ENCODE data around the gene F2RL1. TPM values are rescaled to one million over a fixed set of nuclear protein-coding genes. Genes with fewer than 3 reads are reported as not detected.
"Not testable (repeated sequence)": the region's sequence is repeated elsewhere in the genome, so short reads cannot be mapped to it uniquely, and the experiment has no call there.

Gene F2RL1
- total RNA-seq, 1 donor from 2014 or later: 0.52 TPM

DNA sequence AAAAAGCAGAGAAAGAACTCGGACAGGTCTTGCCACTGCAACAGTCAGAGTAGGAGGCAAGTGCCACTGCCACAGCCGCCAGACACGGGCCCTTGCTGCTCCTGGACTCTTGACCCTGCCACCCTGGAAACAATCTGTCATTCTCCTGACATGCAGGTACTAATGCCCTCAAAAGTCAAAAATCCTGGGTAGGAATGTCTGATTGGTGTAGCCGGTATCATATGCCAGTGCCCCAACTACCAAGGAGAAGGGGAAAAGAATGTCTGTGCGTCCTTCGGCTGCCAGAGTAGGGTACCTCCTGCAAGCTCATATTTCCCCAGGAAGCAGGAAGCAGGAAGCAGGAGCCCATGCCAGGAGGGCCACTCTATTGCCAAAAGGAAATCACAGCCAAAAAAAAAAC, 30.5 kb upstream of the F2RL1 start:
- peaks cover 0 to 15% (median 5%) of the 10 kb centered on the region in 3 donors for H3K4me1 ChIP-seq (ENCODE audit: control insufficient read depth in 3 of 3, insufficient read depth in 3 of 3, low read length in 3 of 3)
- H3K27ac ChIP-seq (ENCODE audit: low read depth, low read length): no peak overlapping the region
- H3K27me3 ChIP-seq (ENCODE audit: control insufficient read depth in 3 of 3, insufficient read depth in 3 of 3, low read length in 3 of 3): no peaks in the 10 kb centered on the region
- no peak overlapping the region for H3K9ac ChIP-seq (ENCODE audit: low read depth in 1 of 3, low read length in 3 of 3)
- no peak overlapping the region for H3K4me3 ChIP-seq (ENCODE audit: low read length in 3 of 3)
- H3K36me3 ChIP-seq (ENCODE audit: control insufficient read depth in 3 of 3, insufficient read depth in 3 of 3, low read length in 3 of 3): no peaks in the 10 kb centered on the region
- no peaks in the 10 kb centered on the region for H3K9me3 ChIP-seq (ENCODE audit: control insufficient read depth in 3 of 3, low read length in 3 of 3)

DNA sequence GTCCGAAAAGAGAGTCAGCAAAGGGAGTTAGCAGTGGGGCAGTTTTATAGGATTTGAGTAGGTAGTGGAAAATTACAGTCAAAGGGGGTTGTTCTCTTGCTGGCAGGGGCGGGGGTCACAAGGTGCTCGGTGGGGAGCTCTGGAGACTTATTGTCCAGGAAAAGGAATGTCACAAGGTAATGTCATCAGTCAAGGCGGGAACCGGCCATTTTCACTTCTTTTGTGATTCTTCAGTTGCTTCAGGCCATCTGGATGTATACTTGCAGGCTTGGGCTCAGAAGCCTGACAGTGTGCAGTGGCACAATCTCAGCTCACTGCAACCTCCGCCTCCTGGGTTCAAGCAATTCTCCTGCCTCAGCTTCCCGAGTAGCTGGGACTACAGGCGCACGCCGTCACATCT, 29.6 kb upstream of the F2RL1 start:
- H3K27me3 ChIP-seq (ENCODE audit: control insufficient read depth in 3 of 3, insufficient read depth in 3 of 3, low read length in 3 of 3); H3K9me3 ChIP-seq (ENCODE audit: control insufficient read depth in 3 of 3, low read length in 3 of 3); H3K4me3 ChIP-seq (ENCODE audit: low read length in 3 of 3); H3K36me3 ChIP-seq (ENCODE audit: control insufficient read depth in 3 of 3, insufficient read depth in 3 of 3, low read length in 3 of 3); H3K27ac ChIP-seq (ENCODE audit: low read depth, low read length); H3K9ac ChIP-seq (ENCODE audit: low read depth in 1 of 3, low read length in 3 of 3): not testable (repeated sequence)
- peaks cover 0 to 15% (median 5%) of the 10 kb centered on the region in 3 donors for H3K4me1 ChIP-seq (ENCODE audit: control insufficient read depth in 3 of 3, insufficient read depth in 3 of 3, low read length in 3 of 3)

GRCh38 chr5:76789991-76790581, 28.7 kb upstream of the F2RL1 start:
- no peak overlapping the region for H3K9ac ChIP-seq (ENCODE audit: low read depth in 1 of 3, low read length in 3 of 3)
- no peaks in the 10 kb centered on the region for H3K27me3 ChIP-seq (ENCODE audit: control insufficient read depth in 3 of 3, insufficient read depth in 3 of 3, low read length in 3 of 3)
- no peaks in the 10 kb centered on the region for H3K36me3 ChIP-seq (ENCODE audit: control insufficient read depth in 3 of 3, insufficient read depth in 3 of 3, low read length in 3 of 3)
- peaks cover 0 to 15% (median 5%) of the 10 kb centered on the region in 3 donors for H3K4me1 ChIP-seq (ENCODE audit: control insufficient read depth in 3 of 3, insufficient read depth in 3 of 3, low read length in 3 of 3)
- H3K4me3 ChIP-seq (ENCODE audit: low read length in 3 of 3): no peak overlapping the region
- no peaks in the 10 kb centered on the region for H3K9me3 ChIP-seq (ENCODE audit: control insufficient read depth in 3 of 3, low read length in 3 of 3)
- peak overlapping the region; percentile 64 for H3K27ac ChIP-seq (ENCODE audit: low read depth, low read length)

DNA sequence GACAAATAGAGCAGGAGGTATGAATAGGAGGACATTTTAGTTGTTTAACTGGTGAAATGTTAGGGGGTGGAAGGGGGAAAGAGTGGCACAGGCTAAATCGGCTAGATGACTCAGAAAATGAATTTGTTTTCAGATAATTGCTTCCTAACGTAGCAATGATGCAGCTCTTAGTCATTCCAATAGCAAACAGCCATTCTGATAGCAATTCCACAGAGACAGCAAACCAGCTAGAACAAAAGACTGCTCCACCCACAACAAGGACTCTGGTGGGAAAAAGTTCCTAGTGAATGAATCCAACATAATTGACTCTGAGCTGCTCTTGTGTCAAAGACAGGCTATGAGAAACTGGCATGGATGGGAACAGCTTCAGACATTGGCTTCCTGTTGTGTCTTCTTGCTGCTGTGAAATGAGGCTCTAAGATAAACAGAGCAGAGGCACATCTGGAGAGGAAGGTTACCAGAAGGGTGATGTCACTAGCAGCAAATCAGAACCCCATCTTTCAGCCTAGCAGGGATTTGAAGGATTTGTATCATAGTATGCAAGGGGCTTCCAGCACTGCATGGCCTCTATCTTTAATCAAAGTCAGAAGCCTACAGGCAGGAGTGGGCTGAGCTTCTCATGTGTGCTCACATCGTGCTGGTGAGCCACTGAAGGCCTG, 28.1 kb upstream of the F2RL1 start:
- no peaks in the 10 kb centered on the region for H3K36me3 ChIP-seq (ENCODE audit: control insufficient read depth in 3 of 3, insufficient read depth in 3 of 3, low read length in 3 of 3)

GRCh38 chr5:76791461-76791860, 27.4 kb upstream of the F2RL1 start:
- H3K4me3 ChIP-seq (ENCODE audit: low read length in 3 of 3): no peak overlapping the region
- H3K9ac ChIP-seq (ENCODE audit: low read depth in 1 of 3, low read length in 3 of 3): no peak overlapping the region
- H3K27ac ChIP-seq (ENCODE audit: low read depth, low read length): peak overlapping the region; percentile 64
- H3K36me3 ChIP-seq (ENCODE audit: control insufficient read depth in 3 of 3, insufficient read depth in 3 of 3, low read length in 3 of 3): no peaks in the 10 kb centered on the region
- H3K4me1 ChIP-seq (ENCODE audit: control insufficient read depth in 3 of 3, insufficient read depth in 3 of 3, low read length in 3 of 3): peaks cover 0 to 15% (median 5%) of the 10 kb centered on the region in 3 donors
- no peaks in the 10 kb centered on the region for H3K9me3 ChIP-seq (ENCODE audit: control insufficient read depth in 3 of 3, low read length in 3 of 3)
- no peaks in the 10 kb centered on the region for H3K27me3 ChIP-seq (ENCODE audit: control insufficient read depth in 3 of 3, insufficient read depth in 3 of 3, low read length in 3 of 3)

More for the DNA sequence above, 28.1 kb upstream of the F2RL1 start:
- Histone ChIP-seq H3K9ac (ENCODE audit: low read depth in 1 of 3, low read length in 3 of 3) (peak overlapping the region in 2 of 3 donors; percentile 10 to 14), H3K27me3 (ENCODE audit: control insufficient read depth in 3 of 3, insufficient read depth in 3 of 3, low read length in 3 of 3) (no peaks in the 10 kb centered on the region), H3K4me1 (ENCODE audit: control insufficient read depth in 3 of 3, insufficient read depth in 3 of 3, low read length in 3 of 3) (peaks cover 0 to 15% (median 5%) of the 10 kb centered on the region in 3 donors), H3K27ac (ENCODE audit: low read depth, low read length) (peak overlapping the region; percentile 64), H3K9me3 (ENCODE audit: control insufficient read depth in 3 of 3, low read length in 3 of 3) (no peaks in the 10 kb centered on the region), H3K4me3 (ENCODE audit: low read length in 3 of 3) (no peak overlapping the region)

GRCh38 chr5:76794871-76795270, 24.0 kb upstream of the F2RL1 start:
- H3K4me3 ChIP-seq (ENCODE audit: low read length in 3 of 3): no peak overlapping the region

GRCh38 chr5:76799588-76799987, 19.2 kb upstream of the F2RL1 start:
- no peaks in the 10 kb centered on the region for H3K27me3 ChIP-seq (ENCODE audit: control insufficient read depth in 3 of 3, insufficient read depth in 3 of 3, low read length in 3 of 3)
- no peak overlapping the region for H3K27ac ChIP-seq (ENCODE audit: low read depth, low read length)
- H3K4me1 ChIP-seq (ENCODE audit: control insufficient read depth in 3 of 3, insufficient read depth in 3 of 3, low read length in 3 of 3): no peaks in the 10 kb centered on the region
- no peak overlapping the region for H3K9ac ChIP-seq (ENCODE audit: low read depth in 1 of 3, low read length in 3 of 3)
- H3K36me3 ChIP-seq (ENCODE audit: control insufficient read depth in 3 of 3, insufficient read depth in 3 of 3, low read length in 3 of 3): no peaks in the 10 kb centered on the region
- no peak overlapping the region for H3K4me3 ChIP-seq (ENCODE audit: low read length in 3 of 3)
- no peaks in the 10 kb centered on the region for H3K9me3 ChIP-seq (ENCODE audit: control insufficient read depth in 3 of 3, low read length in 3 of 3)

More at GRCh38 chr5:76794871-76795270, 24.0 kb upstream of the F2RL1 start:
- no peak overlapping the region for H3K9ac ChIP-seq (ENCODE audit: low read depth in 1 of 3, low read length in 3 of 3)
- H3K9me3 ChIP-seq (ENCODE audit: control insufficient read depth in 3 of 3, low read length in 3 of 3): no peaks in the 10 kb centered on the region
- no peaks in the 10 kb centered on the region for H3K27me3 ChIP-seq (ENCODE audit: control insufficient read depth in 3 of 3, insufficient read depth in 3 of 3, low read length in 3 of 3)
- peaks cover 0 to 13% (median 3%) of the 10 kb centered on the region in 3 donors for H3K4me1 ChIP-seq (ENCODE audit: control insufficient read depth in 3 of 3, insufficient read depth in 3 of 3, low read length in 3 of 3)
- H3K27ac ChIP-seq (ENCODE audit: low read depth, low read length): no peak overlapping the region
- H3K36me3 ChIP-seq (ENCODE audit: control insufficient read depth in 3 of 3, insufficient read depth in 3 of 3, low read length in 3 of 3): no peaks in the 10 kb centered on the region

DNA sequence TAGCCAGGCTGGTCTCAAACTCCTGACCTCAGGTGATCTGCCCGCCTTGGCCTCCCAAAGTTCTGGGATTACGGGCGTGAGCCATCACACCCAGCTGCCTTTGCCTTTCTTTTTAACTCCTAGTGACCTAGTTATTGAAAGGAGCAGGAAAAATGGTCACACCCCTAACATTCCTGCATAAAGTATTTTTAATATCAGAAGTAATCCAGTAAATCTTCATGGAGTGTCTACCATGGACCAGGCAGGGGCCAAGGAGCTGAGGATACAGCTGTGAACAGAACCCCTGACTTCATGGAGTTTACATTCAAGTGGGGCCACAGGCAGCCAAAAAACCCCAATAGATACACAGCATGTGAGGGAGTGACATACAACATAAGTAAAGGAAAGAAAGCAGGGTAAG, 18.3 kb upstream of the F2RL1 start:
- no peaks in the 10 kb centered on the region for H3K9me3 ChIP-seq (ENCODE audit: control insufficient read depth in 3 of 3, low read length in 3 of 3)
- H3K4me1 ChIP-seq (ENCODE audit: control insufficient read depth in 3 of 3, insufficient read depth in 3 of 3, low read length in 3 of 3): no peaks in the 10 kb centered on the region
- no peaks in the 10 kb centered on the region for H3K36me3 ChIP-seq (ENCODE audit: control insufficient read depth in 3 of 3, insufficient read depth in 3 of 3, low read length in 3 of 3)
- no peak overlapping the region for H3K9ac ChIP-seq (ENCODE audit: low read depth in 1 of 3, low read length in 3 of 3)
- no peak overlapping the region for H3K27ac ChIP-seq (ENCODE audit: low read depth, low read length)
- no peak overlapping the region for H3K4me3 ChIP-seq (ENCODE audit: low read length in 3 of 3)
- H3K27me3 ChIP-seq (ENCODE audit: control insufficient read depth in 3 of 3, insufficient read depth in 3 of 3, low read length in 3 of 3): no peaks in the 10 kb centered on the region

- no peaks in the 10 kb centered on the region for H3K36me3 ChIP-seq (ENCODE audit: control insufficient read depth in 3 of 3, insufficient read depth in 3 of 3, low read length in 3 of 3)
- no peaks in the 10 kb centered on the region for H3K27me3 ChIP-seq (ENCODE audit: control insufficient read depth in 3 of 3, insufficient read depth in 3 of 3, low read length in 3 of 3)
- no peak overlapping the region for H3K27ac ChIP-seq (ENCODE audit: low read depth, low read length)
- no peaks in the 10 kb centered on the region for H3K9me3 ChIP-seq (ENCODE audit: control insufficient read depth in 3 of 3, low read length in 3 of 3)
- H3K4me3 ChIP-seq (ENCODE audit: low read length in 3 of 3): no peak overlapping the region
- H3K4me1 ChIP-seq (ENCODE audit: control insufficient read depth in 3 of 3, insufficient read depth in 3 of 3, low read length in 3 of 3): no peaks in the 10 kb centered on the region
- H3K9ac ChIP-seq (ENCODE audit: low read depth in 1 of 3, low read length in 3 of 3): no peak overlapping the region
Measured at GRCh38 chr5:76801159-76801802, 17.5 kb upstream of the F2RL1 start.

GRCh38 chr5:76801803-76802195, 17.0 kb upstream of the F2RL1 start:
- no peaks in the 10 kb centered on the region for H3K9me3 ChIP-seq (ENCODE audit: control insufficient read depth in 3 of 3, low read length in 3 of 3)
- no peak overlapping the region for H3K9ac ChIP-seq (ENCODE audit: low read depth in 1 of 3, low read length in 3 of 3)
- H3K27me3 ChIP-seq (ENCODE audit: control insufficient read depth in 3 of 3, insufficient read depth in 3 of 3, low read length in 3 of 3): no peaks in the 10 kb centered on the region
- no peak overlapping the region for H3K27ac ChIP-seq (ENCODE audit: low read depth, low read length)
- no peak overlapping the region for H3K4me3 ChIP-seq (ENCODE audit: low read length in 3 of 3)
- no peaks in the 10 kb centered on the region for H3K4me1 ChIP-seq (ENCODE audit: control insufficient read depth in 3 of 3, insufficient read depth in 3 of 3, low read length in 3 of 3)
- H3K36me3 ChIP-seq (ENCODE audit: control insufficient read depth in 3 of 3, insufficient read depth in 3 of 3, low read length in 3 of 3): no peaks in the 10 kb centered on the region
